ENCODE data around the gene DHX16. TPM values are rescaled to one million over a fixed set of nuclear protein-coding genes. Genes with fewer than 3 reads are reported as not detected.

Gene DHX16
- total RNA-seq: 10 to 100 TPM; 34.3 to 36.2 TPM

DNA sequence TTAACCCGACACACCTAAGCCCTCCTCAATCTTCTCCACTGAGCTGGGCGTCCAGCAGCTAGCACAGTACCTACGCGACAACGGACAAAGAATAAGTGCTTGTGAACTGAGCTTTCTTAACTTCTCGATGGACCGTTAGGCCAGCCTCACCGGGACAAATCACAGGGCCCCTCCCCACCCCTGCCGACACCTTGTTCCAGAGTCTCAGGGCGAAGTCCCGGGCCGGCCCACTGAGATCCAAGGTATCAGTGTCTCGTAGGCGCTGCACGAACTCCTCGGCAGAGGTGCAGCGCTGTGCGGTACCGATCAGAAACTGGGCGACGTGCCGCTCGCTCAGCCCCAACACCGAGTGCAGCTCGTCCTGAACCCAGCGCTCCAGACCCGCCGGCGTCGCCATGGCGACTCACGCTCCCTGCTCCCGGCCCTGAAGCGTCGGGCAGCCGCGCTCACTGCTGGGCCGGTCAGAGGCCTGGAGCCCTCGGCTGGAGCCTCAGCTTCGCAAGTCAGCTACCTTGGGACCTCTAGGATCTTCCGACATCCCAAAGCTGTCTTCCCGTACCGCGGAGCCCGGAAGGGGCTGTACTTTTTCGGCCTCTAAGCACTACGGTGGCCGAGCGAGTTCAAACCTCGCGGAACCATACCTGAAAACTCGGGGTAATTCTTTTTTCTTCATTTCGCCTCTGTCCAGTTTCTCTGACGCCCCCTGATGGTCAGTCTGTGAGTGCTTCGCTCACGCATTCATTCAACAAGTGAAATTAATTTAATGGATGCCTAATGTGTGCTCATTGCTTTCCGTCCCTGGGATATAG lies at the start of gene DHX16:
DHX16 (minus strand) TSS at position 562 of the 809 bp plus-strand sequence; CDS start at position 397, 165 bp downstream.

DNA sequence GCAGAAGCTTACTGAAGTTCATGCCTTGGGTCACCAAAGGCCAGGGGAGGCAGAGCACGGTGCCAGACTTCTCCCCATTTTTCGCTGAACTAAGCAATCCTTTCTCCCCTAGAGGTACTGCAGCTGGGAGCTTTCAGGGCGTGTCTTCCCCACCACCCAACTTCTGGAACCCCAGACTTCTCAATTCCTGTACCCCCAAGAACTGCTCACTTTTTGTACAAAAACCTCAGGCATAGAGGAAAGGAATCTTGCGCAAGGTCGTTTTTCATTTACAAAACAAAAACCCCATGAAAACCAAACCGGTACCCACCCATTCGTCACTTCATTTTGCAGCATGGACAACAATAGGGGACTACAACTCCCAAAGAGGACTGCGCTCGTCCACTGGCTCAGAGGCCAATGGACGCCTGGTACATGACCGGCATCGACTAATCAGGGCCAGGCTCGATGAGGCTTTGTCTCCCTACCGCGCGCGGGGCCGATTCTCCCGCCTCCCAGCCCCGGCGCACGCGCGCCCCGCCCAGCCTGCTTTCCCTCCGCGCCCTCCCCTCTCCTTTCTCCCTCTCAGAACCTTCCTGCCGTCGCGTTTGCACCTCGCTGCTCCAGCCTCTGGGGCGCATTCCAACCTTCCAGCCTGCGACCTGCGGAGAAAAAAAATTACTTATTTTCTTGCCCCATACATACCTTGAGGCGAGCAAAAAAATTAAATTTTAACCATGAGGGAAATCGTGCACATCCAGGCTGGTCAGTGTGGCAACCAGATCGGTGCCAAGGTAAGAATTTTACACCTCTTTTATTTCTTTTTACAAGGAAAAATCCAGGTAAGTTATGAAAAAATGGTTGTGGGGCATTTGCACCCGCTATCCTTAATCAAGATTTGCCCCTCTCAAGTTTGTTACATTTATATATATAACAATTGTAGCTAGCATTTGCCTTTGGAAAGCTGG lies 47.3 kb upstream of the DHX16 start, which contains the start of gene TUBB:
TUBB (plus strand) TSS at position 562 of the 947 bp plus-strand sequence; CDS start at position 717, 155 bp downstream.

DNA sequence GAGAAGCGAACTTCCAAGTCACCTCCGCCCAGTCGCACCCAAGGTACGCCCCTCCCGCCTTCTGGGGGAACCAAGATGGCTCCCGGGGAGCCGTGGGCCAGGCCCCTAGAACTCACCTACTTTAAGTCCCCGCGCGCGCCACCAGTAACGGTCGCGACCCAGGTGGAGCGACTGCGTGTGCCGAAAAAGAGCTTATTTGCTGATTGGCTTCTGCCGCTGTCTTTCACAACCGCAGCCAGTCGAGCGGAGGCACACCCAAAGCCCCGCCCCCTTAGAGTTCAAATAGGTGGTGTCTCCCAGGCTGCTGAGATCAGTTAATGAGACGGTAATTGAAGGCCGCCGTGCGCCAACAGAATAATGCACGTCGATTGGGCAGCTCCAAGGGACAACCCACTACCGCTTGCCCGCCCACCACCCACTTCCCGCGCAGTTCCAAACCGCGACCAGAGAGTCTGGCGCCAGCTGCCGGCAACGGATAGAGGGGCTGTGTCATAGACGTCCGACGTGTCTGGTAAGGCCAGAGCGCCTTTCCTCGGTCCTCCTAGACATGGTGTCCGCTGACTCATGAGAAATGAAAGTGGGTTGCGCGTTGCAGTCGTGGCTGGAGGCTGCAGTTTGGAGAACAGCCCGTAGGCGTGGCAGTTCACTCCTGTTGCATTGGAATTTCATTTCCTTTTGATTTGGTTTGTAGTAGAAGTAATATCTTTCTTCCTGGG lies 44.5 kb upstream of the DHX16 start, which contains the start of gene MDC1:
MDC1 (minus strand) TSS at position 153 of the 716 bp plus-strand sequence. CDS start 2,106 bp downstream, outside the sequence.

GRCh38 chr6:30690403-30691207 lies 17.8 kb upstream of the DHX16 start, which contains the start of gene NRM:
Gene NRM, minus strand, starts transcription at chr6:30690984. Its CDS starts 10 bp downstream, at chr6:30690974.

DNA sequence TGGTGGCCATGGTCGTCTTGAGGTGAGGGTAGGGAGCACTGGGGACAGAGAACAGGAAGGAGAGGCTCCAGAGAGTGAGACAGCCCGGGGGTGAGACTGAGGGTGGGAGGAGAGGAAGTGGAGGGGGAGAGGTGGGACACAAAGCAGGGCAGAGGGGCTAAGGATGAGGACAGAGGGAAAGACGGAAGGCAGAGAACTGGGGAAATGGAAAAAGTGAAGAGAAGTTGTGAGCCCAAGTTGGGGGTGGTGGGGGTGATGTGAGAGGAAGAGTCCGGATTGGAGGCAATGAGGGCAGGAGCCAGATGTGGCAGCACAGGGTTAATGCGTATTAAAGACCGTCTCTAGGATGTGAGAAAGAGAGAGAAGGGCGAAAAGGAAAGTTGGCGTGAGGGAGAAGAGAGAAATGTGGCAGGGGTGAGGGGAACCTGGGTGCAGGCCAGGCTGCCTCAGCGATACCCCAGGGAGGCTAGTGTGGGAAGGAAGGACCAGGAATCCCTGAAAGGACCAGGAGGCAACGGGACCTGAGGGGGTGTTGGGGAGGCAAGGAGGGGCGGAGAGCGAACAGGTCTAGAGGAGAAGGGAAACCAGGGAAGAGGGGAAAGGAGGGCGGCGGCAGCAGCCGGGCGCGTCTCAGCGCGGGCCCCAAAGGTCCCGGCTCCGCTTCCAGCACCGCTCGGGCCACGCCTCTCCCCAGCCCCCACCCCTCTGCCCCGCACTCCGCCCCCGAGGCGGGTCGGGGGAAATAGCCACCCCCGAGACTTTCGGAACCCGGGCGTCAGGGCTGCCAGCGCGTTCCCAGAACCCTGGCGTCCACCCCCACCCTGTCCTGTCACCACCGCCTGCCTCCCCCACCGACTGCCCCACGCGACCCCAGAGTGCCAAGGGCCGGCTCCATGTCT lies 13.5 kb upstream of the DHX16 start, which contains the start of gene PPP1R18:
PPP1R18 (minus strand) TSS at position 637 of the 899 bp plus-strand sequence; CDS start at position 10, 627 bp downstream.

DNA sequence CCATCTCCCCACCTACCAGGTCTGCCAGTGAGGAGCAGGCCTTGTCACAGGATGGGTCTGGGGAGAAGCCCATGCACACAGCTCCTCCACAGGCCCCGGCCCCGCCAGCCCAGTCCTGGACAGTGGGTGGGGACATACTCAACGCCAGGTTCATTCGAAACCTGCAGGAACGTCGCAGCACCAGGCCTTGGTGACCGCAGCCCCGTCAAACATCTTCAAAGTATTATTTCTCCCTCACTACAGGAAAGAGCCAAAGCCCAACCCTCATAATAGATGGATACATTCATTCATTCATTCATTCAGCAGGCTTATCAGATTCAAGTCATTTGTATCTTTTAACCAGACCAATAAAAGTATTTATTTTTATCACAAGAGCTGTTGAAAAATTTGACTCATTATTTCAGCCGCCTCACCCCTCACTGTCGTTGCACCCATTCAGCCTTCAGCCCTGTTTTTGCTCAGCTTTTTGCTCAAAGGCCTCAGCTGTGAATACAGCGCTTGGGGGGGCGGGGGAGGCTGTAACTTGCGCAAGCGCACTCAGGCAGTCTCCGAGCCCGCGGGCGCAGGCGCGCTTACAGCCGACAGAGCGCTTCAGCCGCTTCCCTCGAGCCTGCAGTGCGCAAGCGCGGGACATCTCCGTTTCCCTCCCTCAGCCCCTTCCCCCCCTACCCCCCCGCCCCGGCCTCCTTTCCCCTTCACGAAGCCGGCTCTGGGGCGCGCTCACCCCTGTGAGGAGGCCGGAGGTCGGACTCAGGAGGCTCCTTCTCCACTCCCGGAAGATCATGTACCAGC lies 26.2 kb downstream of the DHX16 start, which contains the start of gene C6orf136:
C6orf136 (plus strand) TSS at position 684 of the 792 bp plus-strand sequence; CDS start at position 783, 99 bp downstream.

DNA sequence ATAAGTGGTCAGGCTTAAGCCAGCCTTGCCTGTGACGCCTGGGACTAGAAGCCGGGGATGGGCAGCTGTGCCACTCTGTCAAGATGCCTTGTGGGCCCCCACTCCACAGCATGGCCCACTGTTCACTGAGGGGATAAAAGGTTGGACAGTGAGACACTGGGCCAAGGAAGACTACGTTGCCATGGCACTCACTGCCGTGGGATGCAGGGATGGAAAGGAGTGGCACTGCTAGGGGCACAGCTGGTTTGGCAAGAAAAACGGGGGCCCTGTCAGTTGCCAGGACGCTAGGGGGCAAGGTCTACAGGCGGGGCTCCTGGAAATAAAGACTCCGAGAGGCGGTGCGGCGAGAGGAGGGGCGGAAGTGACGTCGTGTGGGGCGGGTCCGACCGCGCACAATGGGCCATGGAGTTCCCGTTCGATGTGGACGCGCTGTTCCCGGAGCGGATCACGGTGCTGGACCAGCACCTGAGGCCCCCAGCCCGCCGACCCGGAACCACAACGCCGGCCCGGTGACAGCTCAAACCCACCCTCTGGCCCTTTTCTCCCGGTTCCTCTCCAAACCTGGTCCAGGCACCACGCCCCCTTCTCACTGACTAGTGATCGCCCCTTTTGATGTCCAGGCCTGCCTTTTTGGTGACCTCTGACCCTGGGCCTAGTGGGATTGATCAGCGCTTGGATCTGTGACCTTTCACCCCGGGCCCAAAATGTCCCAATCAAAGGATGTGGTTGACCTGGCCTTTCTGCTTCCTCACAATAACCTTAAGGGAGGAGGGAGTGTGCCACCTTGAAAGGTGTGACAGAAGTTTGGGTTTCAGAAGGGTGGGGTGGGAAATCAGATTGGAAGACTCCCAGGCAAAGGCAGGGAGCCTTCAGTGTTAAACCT lies 46.1 kb downstream of the DHX16 start, which contains the start of gene ATAT1:
ATAT1 (plus strand) TSS at position 391 of the 883 bp plus-strand sequence.

DNA sequence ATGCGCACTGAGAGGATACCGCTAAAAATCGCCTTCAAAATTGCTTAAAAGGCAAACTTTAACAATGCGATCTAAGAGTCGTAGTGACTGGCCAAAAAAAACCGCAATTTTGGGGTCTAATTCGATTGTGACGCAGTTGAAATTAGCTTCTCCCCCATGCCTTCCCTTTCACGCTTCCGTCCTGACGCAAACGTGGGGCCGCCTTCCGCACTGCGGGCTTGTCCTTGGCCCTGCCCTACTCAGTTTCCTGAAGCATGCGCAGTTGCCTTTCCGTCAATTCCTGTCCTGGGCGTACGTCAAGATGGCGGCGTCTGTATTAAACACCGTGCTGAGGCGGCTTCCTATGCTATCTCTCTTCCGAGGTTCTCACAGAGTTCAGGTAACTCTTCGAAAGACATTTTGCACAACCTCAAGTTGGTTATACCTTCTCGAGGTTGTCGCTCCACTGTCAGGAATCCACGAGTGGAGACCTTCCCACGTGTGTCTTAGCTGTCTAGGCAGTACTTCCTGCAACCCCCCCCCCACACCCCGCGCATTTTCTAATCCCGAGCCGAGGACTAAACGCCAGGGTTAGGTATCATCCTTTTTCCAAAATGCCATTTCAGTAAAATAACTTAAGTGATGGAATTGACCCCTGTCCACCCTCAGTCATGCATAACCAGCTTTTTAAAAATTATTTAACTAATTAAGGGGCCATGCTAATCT lies 55.1 kb downstream of the DHX16 start, which contains the start of gene MRPS18B:
MRPS18B (plus strand) TSS at position 276 of the 705 bp plus-strand sequence; CDS start at position 302, 26 bp downstream.

DNA sequence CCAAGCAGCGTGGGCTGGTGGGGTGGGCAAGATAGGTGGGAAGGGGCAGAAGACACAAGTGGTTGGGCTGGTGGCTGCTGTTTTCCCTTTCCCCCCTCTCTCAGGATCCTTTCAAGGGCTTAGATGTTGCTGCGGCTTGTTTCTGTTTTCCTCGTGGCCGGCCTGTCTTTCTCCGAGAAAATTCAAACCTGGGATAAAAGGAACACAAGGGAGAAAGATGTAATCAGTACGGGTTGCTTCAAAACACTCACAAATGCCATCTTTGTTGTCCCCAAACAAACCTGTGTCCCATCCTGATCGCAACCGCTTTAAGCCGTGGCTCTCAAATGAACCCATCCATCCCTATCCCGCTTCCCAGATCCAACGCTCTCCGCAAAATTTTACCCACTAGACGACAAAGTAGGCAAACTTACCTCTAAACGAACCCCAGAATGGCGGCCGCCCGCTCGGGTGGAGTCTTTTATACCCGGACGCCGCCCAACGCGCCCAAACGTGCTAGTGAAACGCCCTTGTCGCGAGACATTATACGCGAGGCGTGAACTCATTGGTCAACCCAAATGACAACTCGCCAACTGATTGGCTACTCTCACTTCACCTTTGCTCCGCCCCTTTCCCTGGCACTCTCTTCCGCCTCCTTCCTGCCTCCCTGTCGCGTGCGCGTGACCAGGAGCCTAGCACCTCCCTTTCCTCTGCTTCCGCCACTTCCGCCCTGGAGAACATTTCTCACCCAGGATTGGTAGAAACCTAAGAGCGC lies 55.8 kb downstream of the DHX16 start, which contains the start of gene PPP1R10:
PPP1R10 (minus strand) TSS at position 433 of the 754 bp plus-strand sequence. CDS start 7,299 bp downstream, outside the sequence.

Other genes starting within 250 kb of the DHX16 start
- gene HLA-E, start 183.5 kb downstream of the DHX16 start, total RNA-seq: 100 to 1,000 TPM; 919 to 935 TPM
- 10 to 100 TPM; 65.9 to 67.0 TPM for gene GNL1, start 116.5 kb downstream of the DHX16 start, total RNA-seq
- 10 to 100 TPM; 14.9 to 16.1 TPM for gene PRR3, start 115.7 kb downstream of the DHX16 start, total RNA-seq
- gene ABCF1, start 101.6 kb downstream of the DHX16 start, total RNA-seq: 10 to 100 TPM; 67.6 to 72.8 TPM
- 100 to 1,000 TPM; 109 to 115 TPM for gene PPP1R10, start 55.8 kb downstream of the DHX16 start, total RNA-seq
- 10 to 100 TPM; 36.7 to 39.8 TPM for gene MRPS18B, start 55.2 kb downstream of the DHX16 start, total RNA-seq
- gene ATAT1, start 46.1 kb downstream of the DHX16 start, total RNA-seq: 1 to 10 TPM; 8.4 to 9.6 TPM
- gene C6orf136, start 25.9 kb downstream of the DHX16 start, total RNA-seq: 10 to 100 TPM; 19.5 to 24.2 TPM
- gene PPP1R18, start 13.6 kb upstream of the DHX16 start, total RNA-seq: 100 to 1,000 TPM; 247 to 254 TPM
- 10 to 100 TPM; 40.5 to 44.6 TPM for gene NRM, start 18.0 kb upstream of the DHX16 start, total RNA-seq
- gene MDC1, start 44.3 kb upstream of the DHX16 start, total RNA-seq: 10 to 100 TPM; 55.0 to 57.5 TPM
- 1,000 to 10,000 TPM; 1,002 to 1,008 TPM for gene TUBB, start 47.3 kb upstream of the DHX16 start, total RNA-seq
- gene FLOT1, start 69.7 kb upstream of the DHX16 start, total RNA-seq: 100 to 1,000 TPM; 209 to 215 TPM
- 10 to 100 TPM; 34.2 to 34.3 TPM for gene IER3, start 71.5 kb upstream of the DHX16 start, total RNA-seq
- gene DDR1, start 211.5 kb upstream of the DHX16 start, total RNA-seq: 1 to 10 TPM; 7.0 to 9.3 TPM
- gene GTF2H4, start 235.2 kb upstream of the DHX16 start, total RNA-seq: 10 to 100 TPM; 28.3 to 32.5 TPM
- 10 to 100 TPM; 32.9 to 33.4 TPM for gene VARS2, start 241.2 kb upstream of the DHX16 start, total RNA-seq